ENCODE measurements around the gene SLC41A3. TPM values are rescaled to one million over a fixed set of nuclear protein-coding genes. Genes with fewer than 3 reads are reported as not detected.

Gene SLC41A3
- total RNA-seq, 2 donors from 2014 or later, result 46.8 to 50.4 TPM

- Mint-ChIP-seq H3K4me3 (no peak overlapping the region), H3K27ac (no peak overlapping the region), H3K9me3 (no peaks in the 10 kb centered on the region), H3K36me3 (ENCODE audit: low read depth) (no peaks in the 10 kb centered on the region), H3K27me3 (ENCODE audit: insufficient read depth) (no peaks in the 10 kb centered on the region), H3K4me1 (no peaks in the 10 kb centered on the region)
- TF ChIP-seq CTCF (conservative IDR thresholded peaks at IDR 0.05), result no peak
- Histone ChIP-seq H3K27ac (ENCODE audit: low read depth, low read length) (no peak overlapping the region), H3K36me3 (ENCODE audit: control insufficient read depth, insufficient read depth, low read length) (no peaks in the 10 kb centered on the region), H3K9me3 (ENCODE audit: control insufficient read depth, low read length) (no peaks in the 10 kb centered on the region), H3K4me3 (ENCODE audit: low read length) (no peak overlapping the region), H3K4me1 (ENCODE audit: control insufficient read depth, insufficient read depth, low read length) (no peaks in the 10 kb centered on the region), H3K9ac (ENCODE audit: extremely low read depth, low read length, poor library complexity, severe bottlenecking) (no peak overlapping the region), H3K27me3 (ENCODE audit: control insufficient read depth, insufficient read depth, low read length, poor library complexity, severe bottlenecking) (no peaks in the 10 kb centered on the region)
- no peak for DNase-seq
- WGBS, 2 experiments (ENCODE audit: insufficient coverage in 1 of 2, insufficient read length in 1 of 2), result 91 to 97% methylated on average over 7 to 8 of the region's 8 CpGs
These were observed 24.2 kb upstream of the SLC41A3 start for GRCh38 chr3:126107957-126108675.

- H3K9ac ChIP-seq (ENCODE audit: extremely low read depth, low read length, poor library complexity, severe bottlenecking), result no peak overlapping the region
- H3K36me3 Mint-ChIP-seq (ENCODE audit: low read depth), result no peaks in the 10 kb centered on the region
- no peak for TF ChIP-seq CTCF (conservative IDR thresholded peaks at IDR 0.05)
- no peaks in the 10 kb centered on the region for H3K27me3 ChIP-seq (ENCODE audit: control insufficient read depth, insufficient read depth, low read length, poor library complexity, severe bottlenecking)
- H3K36me3 ChIP-seq (ENCODE audit: control insufficient read depth, insufficient read depth, low read length), result no peaks in the 10 kb centered on the region
- 86 to 95% methylated on average over 7 to 17 of the region's 17 CpGs for WGBS, 2 experiments (ENCODE audit: insufficient coverage in 1 of 2, insufficient read length in 1 of 2)
- H3K4me3 Mint-ChIP-seq, result no peak overlapping the region
- H3K27ac ChIP-seq (ENCODE audit: low read depth, low read length), result no peak overlapping the region
- H3K4me1 Mint-ChIP-seq, result no peaks in the 10 kb centered on the region
- no peaks in the 10 kb centered on the region for H3K27me3 Mint-ChIP-seq (ENCODE audit: insufficient read depth)
- H3K9me3 Mint-ChIP-seq, result no peaks in the 10 kb centered on the region
- no peak overlapping the region for H3K4me3 ChIP-seq (ENCODE audit: low read length)
- H3K27ac Mint-ChIP-seq, result no peak overlapping the region
- H3K4me1 ChIP-seq (ENCODE audit: control insufficient read depth, insufficient read depth, low read length), result no peaks in the 10 kb centered on the region
- no peaks in the 10 kb centered on the region for H3K9me3 ChIP-seq (ENCODE audit: control insufficient read depth, low read length)
- DNase-seq, result peak; percentile 26
These were observed 23.4 kb upstream of the SLC41A3 start for GRCh38 chr3:126107203-126107939.

- no peak overlapping the region for H3K9ac ChIP-seq (ENCODE audit: extremely low read depth, low read length, poor library complexity, severe bottlenecking)
- no peak for DNase-seq
- WGBS, 2 experiments (ENCODE audit: insufficient coverage in 1 of 2, insufficient read length in 1 of 2), result 91 to 96% methylated on average over 16 to 21 of the region's 21 CpGs
- H3K36me3 ChIP-seq (ENCODE audit: control insufficient read depth, insufficient read depth, low read length), result no peaks in the 10 kb centered on the region
- Mint-ChIP-seq H3K27me3 (ENCODE audit: insufficient read depth) (no peaks in the 10 kb centered on the region), H3K27ac (no peak overlapping the region), H3K4me3 (no peak overlapping the region), H3K36me3 (ENCODE audit: low read depth) (no peaks in the 10 kb centered on the region), H3K9me3 (no peaks in the 10 kb centered on the region), H3K4me1 (no peaks in the 10 kb centered on the region)
- no peaks in the 10 kb centered on the region for H3K4me1 ChIP-seq (ENCODE audit: control insufficient read depth, insufficient read depth, low read length)
- no peak overlapping the region for H3K4me3 ChIP-seq (ENCODE audit: low read length)
- TF ChIP-seq CTCF (conservative IDR thresholded peaks at IDR 0.05), result no peak
- no peaks in the 10 kb centered on the region for H3K9me3 ChIP-seq (ENCODE audit: control insufficient read depth, low read length)
- no peak overlapping the region for H3K27ac ChIP-seq (ENCODE audit: low read depth, low read length)
- no peaks in the 10 kb centered on the region for H3K27me3 ChIP-seq (ENCODE audit: control insufficient read depth, insufficient read depth, low read length, poor library complexity, severe bottlenecking)
These were observed 22.6 kb upstream of the SLC41A3 start for GRCh38 chr3:126106336-126107202.
